ENCODE results near the gene RPRML. TPM values are rescaled to one million over a fixed set of nuclear protein-coding genes. Genes with fewer than 3 reads are reported as not detected.
A peak's percentile ranks its signal among the peaks of the same experiment; 100 is the strongest.
"Not testable (repeated sequence)": the region's sequence is repeated elsewhere in the genome, so short reads cannot be mapped to it uniquely, and the experiment has no call there.

Gene RPRML
- total RNA-seq, 1 donor from 2014 or later, result not detected

DNA sequence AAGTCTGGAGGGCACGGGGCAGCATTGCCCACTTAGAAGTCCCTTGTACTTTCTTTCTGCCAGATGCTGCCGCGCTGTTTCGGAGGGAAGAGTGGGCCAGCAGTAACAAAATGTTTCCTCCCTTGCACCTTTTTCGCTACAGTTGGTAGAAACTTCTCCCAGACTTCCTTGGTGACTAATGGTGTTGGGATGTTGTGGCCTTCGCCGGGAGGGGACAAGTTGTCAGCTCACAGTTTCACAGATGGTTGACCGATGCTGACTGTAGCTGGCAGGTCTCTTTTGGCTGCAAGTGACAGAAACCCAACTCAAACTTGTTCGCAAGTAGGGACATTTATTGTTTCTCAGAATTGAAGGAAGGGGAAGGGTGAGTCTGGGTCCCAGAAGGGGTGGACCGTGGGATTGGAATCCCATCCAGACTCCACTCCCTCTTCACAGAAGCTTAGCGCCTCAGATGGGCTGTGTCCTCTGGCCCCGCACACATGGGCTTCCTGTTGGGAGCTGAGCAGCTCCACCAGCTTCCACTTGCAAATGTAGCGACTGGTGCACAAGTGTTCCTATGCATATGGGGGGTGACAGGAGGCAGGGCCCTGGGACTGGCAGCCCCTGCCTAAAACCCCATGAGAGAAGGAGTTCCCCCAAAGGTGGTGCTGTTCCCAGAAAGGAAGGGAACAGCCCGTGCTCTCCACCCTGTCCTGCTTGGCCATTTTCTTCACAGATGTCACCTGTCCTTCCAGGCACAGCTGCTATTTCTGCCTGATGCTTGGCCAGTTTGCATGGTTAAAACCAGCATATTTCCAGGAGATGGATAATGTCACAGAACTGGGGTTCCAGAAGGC, 30.9 kb upstream of the RPRML start:
- peaks cover 10% of the 10 kb centered on the region for H3K4me1 ChIP-seq
- no peak overlapping the region for H3K9ac ChIP-seq
- no peak overlapping the region for H2AFZ ChIP-seq (replicated peaks)
- Mint-ChIP-seq H3K27ac (no peak overlapping the region), H3K36me3 (peaks cover 5% of the 10 kb centered on the region), H3K4me3 (no peak overlapping the region), H3K27me3 (ENCODE audit: insufficient read depth, low read depth) (no peaks in the 10 kb centered on the region), H3K9me3 (no peaks in the 10 kb centered on the region), H3K4me1 (peaks cover 6% of the 10 kb centered on the region)
- no peaks in the 10 kb centered on the region for H3K36me3 ChIP-seq
- H3K4me3 ChIP-seq, result no peak overlapping the region
- H3K27me3 ChIP-seq, result no peaks in the 10 kb centered on the region
- H3K79me2 ChIP-seq (ENCODE audit: low read depth), result no peaks in the 10 kb centered on the region
- no peaks in the 10 kb centered on the region for H4K20me1 ChIP-seq (ENCODE audit: low read depth)
- no peak overlapping the region for H3K27ac ChIP-seq
- no peak for DNase-seq (ENCODE audit: low spot score)
- no peaks in the 10 kb centered on the region for H3F3A ChIP-seq (ENCODE audit: low read depth)
- no peaks in the 10 kb centered on the region for H3K9me3 ChIP-seq (ENCODE audit: low read depth)
- TF ChIP-seq EZH2 (IDR thresholded peaks at IDR 0.05) (no peak), CTCF (IDR thresholded peaks at IDR 0.05) (no peak), EZH2phosphoT487 (IDR thresholded peaks at IDR 0.05) (no peak)
- no peak overlapping the region for H3K4me2 ChIP-seq

DNA sequence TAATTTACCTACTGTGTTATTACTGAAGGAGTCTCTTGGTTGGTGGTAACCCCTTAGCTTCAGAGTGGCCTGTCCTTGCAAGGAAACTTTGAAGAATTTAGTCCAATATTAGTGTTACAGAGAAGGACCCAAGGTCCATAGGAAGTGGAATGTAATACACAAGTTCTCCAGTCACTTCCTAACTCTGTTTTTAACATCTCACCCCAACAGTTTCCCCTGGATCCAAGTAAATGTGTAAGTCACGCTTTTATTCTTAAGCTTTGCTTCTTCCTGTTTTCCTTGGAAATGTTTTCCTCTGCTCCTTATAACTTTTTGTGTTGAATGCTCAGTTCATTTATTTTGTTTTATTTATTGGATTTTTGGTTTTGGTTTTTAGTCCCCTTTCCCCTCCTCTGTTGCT, 25.9 kb upstream of the RPRML start:
- Mint-ChIP-seq H3K9me3 (no peaks in the 10 kb centered on the region), H3K4me1 (peaks cover 7% of the 10 kb centered on the region), H3K4me3 (no peak overlapping the region), H3K36me3 (no peaks in the 10 kb centered on the region), H3K27ac (peak overlapping the region; percentile 23), H3K27me3 (ENCODE audit: insufficient read depth, low read depth) (no peaks in the 10 kb centered on the region)
- no peaks in the 10 kb centered on the region for H3K9me3 ChIP-seq (ENCODE audit: low read depth)
- H3K4me2 ChIP-seq, result no peak overlapping the region
- H3K79me2 ChIP-seq (ENCODE audit: low read depth), result no peaks in the 10 kb centered on the region
- H3K4me1 ChIP-seq, result peaks cover 10% of the 10 kb centered on the region
- no peaks in the 10 kb centered on the region for H3K27me3 ChIP-seq
- no peaks in the 10 kb centered on the region for H4K20me1 ChIP-seq (ENCODE audit: low read depth)
- TF ChIP-seq EZH2 (IDR thresholded peaks at IDR 0.05), result no peak
- no peak for TF ChIP-seq CTCF (IDR thresholded peaks at IDR 0.05)
- no peak for TF ChIP-seq EZH2phosphoT487 (IDR thresholded peaks at IDR 0.05)
- H3K36me3 ChIP-seq, result no peaks in the 10 kb centered on the region
- no peak for DNase-seq (ENCODE audit: low spot score)
- H2AFZ ChIP-seq (replicated peaks), result peak overlapping the region; percentile 26
- peak overlapping the region; percentile 25 for H3K9ac ChIP-seq
- no peak overlapping the region for H3K27ac ChIP-seq
- H3F3A ChIP-seq (ENCODE audit: low read depth), result no peaks in the 10 kb centered on the region
- H3K4me3 ChIP-seq, result no peak overlapping the region

DNA sequence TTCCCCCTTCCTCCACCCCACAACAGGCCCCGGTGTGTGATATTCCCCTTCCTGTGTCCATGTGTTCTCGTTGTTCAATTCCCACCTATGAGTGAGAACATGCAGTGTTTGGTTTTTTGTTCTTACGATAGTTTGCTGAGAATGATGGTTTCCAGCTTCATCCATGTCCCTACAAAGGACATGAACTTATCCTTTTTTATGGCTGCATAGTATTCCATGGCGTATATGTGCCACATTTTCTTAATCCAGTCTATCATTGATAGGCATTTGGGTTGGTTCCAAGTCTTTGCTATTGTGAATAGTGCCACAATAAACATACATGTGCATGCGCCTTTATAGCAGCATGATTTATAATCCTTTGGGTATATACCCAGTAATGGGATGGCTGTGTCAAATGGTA, 24.8 kb upstream of the RPRML start:
- H3K27ac Mint-ChIP-seq; H2AFZ ChIP-seq (replicated peaks); H3K27ac ChIP-seq; H3K9ac ChIP-seq; H3F3A ChIP-seq (ENCODE audit: low read depth); H3K9me3 ChIP-seq (ENCODE audit: low read depth); H3K4me1 Mint-ChIP-seq; H3K27me3 ChIP-seq; H3K4me3 Mint-ChIP-seq; H3K4me3 ChIP-seq; H4K20me1 ChIP-seq (ENCODE audit: low read depth); H3K79me2 ChIP-seq (ENCODE audit: low read depth); DNase-seq (ENCODE audit: low spot score); H3K36me3 ChIP-seq; H3K4me2 ChIP-seq; H3K9me3 Mint-ChIP-seq; H3K27me3 Mint-ChIP-seq (ENCODE audit: insufficient read depth, low read depth); H3K36me3 Mint-ChIP-seq: not testable (repeated sequence)
- peaks cover 10% of the 10 kb centered on the region for H3K4me1 ChIP-seq

GRCh38 chr17:46995841-46996571, 17.0 kb upstream of the RPRML start:
- H3K36me3 ChIP-seq, result no peaks in the 10 kb centered on the region
- no peak for DNase-seq (ENCODE audit: low spot score)
- H3K4me3 Mint-ChIP-seq, result no peak overlapping the region
- no peaks in the 10 kb centered on the region for H3K27me3 ChIP-seq
- no peaks in the 10 kb centered on the region for H3K79me2 ChIP-seq (ENCODE audit: low read depth)
- no peak overlapping the region for H3K27ac ChIP-seq
- H3F3A ChIP-seq (ENCODE audit: low read depth), result no peaks in the 10 kb centered on the region
- H3K9me3 ChIP-seq (ENCODE audit: low read depth), result no peaks in the 10 kb centered on the region
- H3K4me1 ChIP-seq, result no peaks in the 10 kb centered on the region
- TF ChIP-seq EZH2phosphoT487 (IDR thresholded peaks at IDR 0.05), result no peak
- no peak for TF ChIP-seq CTCF (IDR thresholded peaks at IDR 0.05)
- no peak for TF ChIP-seq EZH2 (IDR thresholded peaks at IDR 0.05)
- H3K4me3 ChIP-seq, result no peak overlapping the region
- H3K36me3 Mint-ChIP-seq, result peaks cover 2% of the 10 kb centered on the region
- H3K27ac Mint-ChIP-seq, result peak overlapping the region; percentile 83
- H3K27me3 Mint-ChIP-seq (ENCODE audit: insufficient read depth, low read depth), result no peaks in the 10 kb centered on the region
- peaks cover 5% of the 10 kb centered on the region for H3K4me1 Mint-ChIP-seq
- H3K9me3 Mint-ChIP-seq, result no peaks in the 10 kb centered on the region
- no peak overlapping the region for H2AFZ ChIP-seq (replicated peaks)
- H4K20me1 ChIP-seq (ENCODE audit: low read depth), result no peaks in the 10 kb centered on the region
- H3K9ac ChIP-seq, result no peak overlapping the region
- H3K4me2 ChIP-seq, result no peak overlapping the region

Data from neural progenitor cell (in vitro differentiated cells).